AG10803 (cell line): ENCODE results near the gene HNRNPAB.
A peak's percentile ranks its signal among the peaks of the same experiment; 100 is the strongest.

Experiments used
- DNase-seq: peaks from one replicate; pipeline ENCODE4 v3.0.0; 2010; ENCODE audit warnings: low read depth
- H3K4me3 ChIP-seq: 2 replicates; pipeline ENCODE4 v1.5.1; 2011; ENCODE audit warnings: mild to moderate bottlenecking, low read length, control low read depth
- CTCF ChIP-seq: conservative IDR thresholded peaks from 2 replicates; pipeline ENCODE4 v1.5.1; 2011; ENCODE audit warnings: mild to moderate bottlenecking, low read length, control low read depth, inconsistent platforms

HNRNPAB gene

GRCh38 chr5:178230879-178231538, 26.7 kb downstream of the HNRNPAB start:
- TF ChIP-seq CTCF: no peak
- peak; percentile 65 for DNase-seq
- H3K4me3 ChIP-seq: peak overlapping the region; percentile 91

DNA sequence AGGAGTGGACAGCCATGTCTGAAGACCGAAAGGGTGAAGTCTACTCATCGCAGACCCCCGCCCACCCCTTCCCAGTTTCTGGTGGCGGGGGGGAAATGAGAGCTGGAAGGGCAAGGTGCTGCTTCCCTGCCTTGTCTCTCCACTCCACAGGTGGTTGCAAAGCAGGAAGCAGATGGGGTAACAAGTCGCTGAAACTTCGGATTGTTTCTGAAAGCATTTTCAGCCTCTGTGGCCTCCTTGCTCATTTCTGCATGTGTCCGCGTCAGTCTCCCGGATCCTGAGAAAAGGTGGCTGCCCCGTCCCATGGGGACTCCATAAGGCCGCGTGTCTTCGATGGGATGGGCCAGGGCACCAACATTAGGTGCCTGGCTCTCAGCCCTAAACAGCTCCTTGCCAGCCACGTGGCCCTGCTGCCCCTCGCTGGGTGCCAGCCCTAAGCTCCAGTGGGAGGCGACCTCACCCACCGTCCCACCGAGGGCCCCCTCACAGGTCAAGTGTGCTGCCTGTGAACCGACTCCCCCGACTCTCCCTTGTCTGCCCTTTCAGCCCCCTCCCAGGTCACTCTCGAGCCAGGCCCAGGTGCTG, 27.3 kb downstream of the HNRNPAB start:
- no peak for TF ChIP-seq CTCF
- H3K4me3 ChIP-seq: peak overlapping the region; percentile 91
- DNase-seq: no peak

DNA sequence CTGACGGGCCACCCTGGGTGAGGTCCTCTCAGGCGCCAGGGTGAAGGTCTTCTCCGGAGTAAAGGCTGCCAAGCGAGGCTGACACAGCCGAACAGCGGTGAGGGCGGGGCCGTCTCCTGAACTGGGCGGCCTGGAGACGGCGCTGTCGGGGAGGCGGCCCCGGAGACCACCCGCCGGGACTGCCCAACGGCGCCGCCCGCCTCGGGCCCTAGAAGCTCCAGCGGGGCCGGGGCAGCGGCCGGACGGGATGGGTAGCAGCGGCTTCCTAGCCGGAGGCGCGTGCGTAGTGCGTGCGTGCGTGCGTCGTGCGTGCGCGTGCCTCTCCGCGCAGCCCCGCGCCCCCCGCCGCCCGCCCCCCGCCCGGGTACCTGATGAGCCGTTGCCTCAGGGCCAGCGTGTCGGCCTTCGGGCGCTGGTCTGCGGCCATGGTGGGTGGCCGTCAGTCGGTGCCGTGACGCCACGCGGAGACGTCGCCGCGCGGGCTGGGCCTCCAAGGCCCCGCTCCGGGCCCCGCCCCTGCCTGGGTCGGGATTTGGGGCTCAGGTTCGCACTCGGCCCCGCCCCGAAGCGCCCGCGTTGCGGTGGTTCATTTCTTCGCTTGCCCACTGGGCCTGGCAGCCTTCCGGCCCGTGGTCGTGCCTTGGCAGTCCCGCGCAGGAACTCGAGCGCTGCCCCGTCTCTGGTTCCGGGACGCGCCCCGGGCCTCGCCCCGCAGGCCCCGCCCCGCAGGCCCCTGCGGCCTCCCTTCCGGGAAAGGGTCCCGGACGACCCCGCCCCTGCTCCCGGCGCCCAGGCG, 28.0 kb downstream of the HNRNPAB start, which contains the start of gene PHYKPL:
Gene PHYKPL, minus strand, starts transcription at position 679 of the 796 bp plus-strand sequence. Its CDS starts 252 bp downstream, at position 427.
- peak within 1 kb of the TSS; percentile 91 for H3K4me3 ChIP-seq
- peak; percentile 71 for DNase-seq
- TF ChIP-seq CTCF: no peak

DNA sequence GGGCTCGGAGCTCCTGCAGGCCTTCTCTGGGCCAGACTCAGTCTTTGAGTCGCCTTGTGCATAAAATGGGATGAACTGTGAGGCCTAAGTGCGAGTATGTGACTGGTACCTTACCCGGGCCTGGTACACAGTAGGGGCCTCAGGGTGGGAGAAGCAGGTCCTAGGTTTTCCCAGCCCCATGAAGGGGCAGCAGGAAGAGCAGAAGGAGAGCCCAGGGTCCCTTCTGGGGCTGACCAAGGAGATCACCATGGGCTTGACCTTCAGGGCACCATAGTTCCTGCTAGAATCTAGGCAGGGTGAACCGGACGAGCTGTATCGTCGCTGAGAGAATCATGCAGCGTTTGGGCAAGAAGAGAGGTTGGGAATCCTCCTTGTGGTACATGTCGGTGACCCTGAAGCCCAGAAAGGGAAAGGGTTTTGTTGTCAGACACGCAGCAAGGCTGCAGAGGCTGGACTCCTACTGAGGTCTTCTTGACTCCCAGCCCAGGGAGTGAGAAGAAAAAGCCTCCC, 28.6 kb downstream of the HNRNPAB start:
- H3K4me3 ChIP-seq: peak overlapping the region; percentile 91
- no peak for TF ChIP-seq CTCF

DNA sequence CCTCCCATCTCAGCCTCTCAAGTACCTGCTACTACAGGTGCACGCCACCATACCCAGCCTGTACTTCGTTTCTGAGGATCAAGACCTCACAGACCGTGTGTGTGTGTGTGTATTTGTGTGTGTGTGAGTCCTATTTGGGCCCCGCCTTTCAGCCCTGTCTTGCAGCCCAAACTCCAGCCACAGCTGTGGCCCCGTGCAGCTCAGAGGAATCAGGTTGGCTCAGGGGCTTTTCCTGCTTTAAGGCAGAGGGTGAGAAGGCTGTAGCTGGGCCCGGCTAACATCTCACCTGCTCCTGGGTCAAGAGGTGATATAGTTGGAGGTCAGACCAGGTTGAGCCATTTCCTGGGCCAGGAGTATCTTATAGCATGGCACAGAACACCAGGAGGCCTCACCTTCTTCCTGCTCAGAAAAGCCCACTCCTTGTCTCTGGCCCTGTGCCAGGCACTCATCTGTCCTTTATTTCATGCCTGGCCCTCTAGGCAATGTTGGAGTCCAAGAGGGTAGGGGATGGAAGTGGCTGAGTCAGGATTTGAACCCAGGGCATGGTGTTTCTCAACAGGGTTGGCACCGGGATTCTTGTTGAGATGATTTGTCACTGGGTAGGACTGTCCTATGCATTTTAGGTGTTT, 29.9 kb downstream of the HNRNPAB start:
- no peak for TF ChIP-seq CTCF
- no peak overlapping the region for H3K4me3 ChIP-seq
- DNase-seq: no peak

More for the DNA sequence above, 28.6 kb downstream of the HNRNPAB start:
- no peak for DNase-seq

- no peak overlapping the region for H3K4me3 ChIP-seq
- peak; percentile 71 for TF ChIP-seq CTCF
- peak; percentile 50 for DNase-seq
Observed at GRCh38 chr5:178234750-178235587, 30.6 kb downstream of the HNRNPAB start.
